ENCODE measurements around the gene TMEM126B.
"Not testable (repeated sequence)": the region's sequence is repeated elsewhere in the genome, so short reads cannot be mapped to it uniquely, and the experiment has no call there.

TMEM126B gene

DNA sequence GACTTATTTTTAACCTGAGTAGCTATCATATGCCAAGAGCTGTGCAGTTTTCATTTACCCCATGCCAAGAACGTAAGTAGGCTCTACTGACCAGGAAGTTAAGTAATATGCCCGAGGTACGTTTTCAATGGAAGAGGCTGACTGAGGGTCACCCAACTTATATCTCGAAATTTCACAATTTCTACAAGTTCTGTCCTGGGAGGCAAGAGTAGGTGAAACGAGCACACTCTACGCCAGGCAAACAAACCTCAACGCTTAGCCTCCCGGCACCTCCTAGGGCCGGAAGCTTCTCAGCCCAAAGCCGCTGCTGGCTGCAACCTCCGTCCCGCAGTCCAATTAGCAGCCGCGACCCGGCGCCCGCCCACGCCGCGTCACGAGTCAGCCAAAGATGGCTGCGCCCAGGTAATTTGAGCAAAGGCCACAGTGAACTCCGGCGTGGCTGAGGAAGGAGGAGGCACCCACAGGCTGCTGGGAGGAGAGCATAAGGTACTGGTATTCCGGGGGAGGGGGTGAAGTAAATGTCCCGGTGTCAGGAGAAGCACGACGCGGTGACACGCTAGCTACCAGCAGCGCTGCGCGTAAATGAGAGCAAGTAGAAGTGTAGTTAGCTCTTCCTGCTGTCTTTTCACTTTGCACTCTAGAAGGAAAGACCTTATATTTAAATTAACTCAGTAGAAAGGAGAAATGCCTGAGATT is 19.4 kb downstream of the TMEM126B start, which contains the start of gene TMEM126A:
TMEM126A (plus strand) TSS at position 364 of the 696 bp plus-strand sequence. CDS start 2,289 bp downstream, outside the sequence.
- peak; percentile 88 to 90 for DNase-seq

DNA sequence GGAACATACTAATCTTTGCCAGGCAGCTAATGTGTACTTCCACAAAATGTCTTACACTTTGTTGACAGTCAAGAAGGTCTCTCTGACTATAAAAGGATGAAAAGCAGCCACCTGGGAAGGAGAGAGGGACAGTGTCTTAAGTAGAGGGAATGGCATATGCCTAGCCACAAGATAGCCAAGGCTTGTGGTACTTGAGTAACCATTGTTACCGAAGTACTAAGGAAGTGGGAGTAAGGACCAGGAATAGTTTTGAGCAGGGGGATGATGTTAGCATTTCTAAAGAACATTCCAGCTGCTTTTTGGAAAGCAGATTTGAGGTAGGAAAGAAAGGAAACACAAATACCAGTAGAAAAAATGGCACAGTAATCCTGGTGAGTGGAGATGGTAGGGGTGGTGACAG is 22.7 kb downstream of the TMEM126B start:
- no peak for DNase-seq

DNA sequence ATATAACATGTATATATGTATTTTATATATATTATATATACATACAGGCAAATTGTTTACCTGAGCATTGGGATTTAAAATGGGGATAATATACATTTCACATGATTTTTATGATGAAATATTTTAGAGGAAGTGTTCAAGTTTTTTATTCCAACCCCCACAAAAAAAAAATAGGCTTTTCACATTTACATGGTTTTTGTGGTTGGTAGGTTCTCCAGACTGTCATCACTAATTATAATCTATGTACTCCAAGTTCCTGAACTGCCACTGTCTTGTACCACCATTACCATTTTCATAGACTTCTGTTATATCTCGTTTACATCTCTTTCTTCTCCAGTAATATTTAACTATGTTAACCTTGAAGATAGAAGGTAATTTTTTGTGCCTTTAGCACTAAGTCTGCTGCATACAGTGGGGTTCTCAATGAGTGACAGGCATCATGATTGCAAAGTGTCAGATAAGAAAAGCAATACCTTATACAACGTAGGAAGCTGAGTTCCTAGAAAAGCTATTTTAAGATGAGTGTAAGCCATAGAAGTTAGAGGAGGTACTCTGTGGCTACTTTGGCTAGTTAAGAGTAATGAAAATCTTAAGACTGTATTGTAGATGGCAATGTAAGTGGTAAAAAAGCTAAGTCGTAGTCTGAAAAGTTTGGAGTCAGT is 24.5 kb downstream of the TMEM126B start:
- DNase-seq = no peak

DNA sequence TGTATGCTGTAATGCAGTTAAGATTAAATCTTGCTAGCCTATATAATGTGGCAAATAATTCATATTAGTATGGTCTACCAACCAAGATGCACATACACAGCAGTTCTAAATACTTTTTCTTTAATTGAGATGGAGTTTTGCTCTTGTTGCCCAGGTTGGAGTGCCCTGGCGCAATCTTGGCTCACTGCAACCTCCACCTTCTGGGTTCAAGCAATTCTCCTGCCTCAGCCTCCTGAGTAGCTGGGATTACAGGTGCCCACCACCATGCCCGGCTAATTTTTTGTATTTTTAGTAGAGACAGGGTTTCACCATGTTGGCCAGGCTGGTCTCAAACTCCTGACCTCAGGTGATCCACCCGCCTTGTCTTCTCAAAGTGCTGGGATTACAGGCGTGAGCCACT is 25.9 kb downstream of the TMEM126B start:
- DNase-seq = not testable (repeated sequence)

DNA sequence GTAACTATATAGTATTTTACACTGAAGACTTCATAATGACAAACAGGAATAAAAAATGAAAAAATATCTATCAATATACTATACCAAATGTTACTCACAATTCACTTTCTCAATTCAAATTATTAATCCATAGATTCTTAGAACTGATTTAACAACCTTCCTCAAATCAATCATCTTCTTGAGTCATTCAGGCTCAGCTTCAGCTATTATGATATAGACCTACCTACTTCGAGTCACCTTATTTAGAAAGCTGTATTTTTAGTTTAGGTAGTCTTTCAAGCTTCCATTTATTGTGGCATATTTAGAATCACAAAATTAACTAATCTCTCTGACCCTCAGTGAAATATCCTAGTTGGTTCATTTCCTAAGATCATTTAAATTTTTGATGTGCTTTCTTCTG is 28.4 kb downstream of the TMEM126B start:
- DNase-seq = no peak

DNA sequence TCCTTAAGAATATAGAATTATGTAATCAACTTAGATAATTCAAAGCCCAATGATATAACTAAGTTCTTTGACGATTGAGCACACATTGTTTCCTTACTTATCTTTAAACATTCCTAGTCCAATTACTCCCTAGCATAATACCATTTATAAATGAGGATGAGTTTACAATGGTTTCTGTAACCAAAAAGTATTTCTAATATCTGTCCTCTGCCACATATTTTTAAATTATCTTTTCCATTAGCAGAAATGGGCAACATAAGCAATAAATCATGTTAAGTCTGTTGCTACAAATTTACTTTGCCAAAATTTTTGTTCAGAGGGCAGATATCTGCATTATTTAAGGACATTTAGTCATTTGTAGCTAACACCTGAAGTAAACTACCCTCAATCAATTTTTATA is 29.8 kb downstream of the TMEM126B start:
- DNase-seq = no peak

DNA sequence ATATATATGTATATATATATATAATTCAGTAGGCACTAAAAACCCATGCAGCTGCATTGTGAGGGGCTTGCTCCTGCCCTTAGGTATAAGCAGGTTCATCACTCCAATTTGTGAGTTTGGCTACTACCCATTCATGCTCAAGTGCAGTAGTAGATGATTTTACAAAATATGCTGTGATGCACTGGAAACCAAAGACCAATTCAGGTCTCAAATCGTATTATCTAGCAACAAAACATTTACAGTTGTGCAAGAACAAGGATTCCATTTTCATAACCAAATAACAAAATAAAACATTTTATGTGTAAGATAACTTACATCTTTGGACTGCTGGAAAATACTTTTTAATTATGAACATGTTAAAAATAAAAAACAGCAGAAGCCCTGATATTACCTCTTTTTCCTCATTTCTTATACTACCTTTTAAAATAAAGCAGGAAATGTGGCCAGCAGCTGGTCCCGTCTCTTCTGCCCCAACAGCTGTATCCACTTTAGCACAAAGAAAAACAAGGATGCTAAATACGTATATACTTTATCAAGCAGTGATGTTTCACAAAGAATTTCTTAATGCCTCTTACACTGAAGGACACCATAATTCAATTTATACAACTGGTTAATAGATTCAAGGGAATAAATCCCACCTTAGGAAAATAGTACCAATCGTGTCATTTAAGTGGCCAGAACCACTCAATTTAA is 33.7 kb downstream of the TMEM126B start:
- no peak for DNase-seq

DNA sequence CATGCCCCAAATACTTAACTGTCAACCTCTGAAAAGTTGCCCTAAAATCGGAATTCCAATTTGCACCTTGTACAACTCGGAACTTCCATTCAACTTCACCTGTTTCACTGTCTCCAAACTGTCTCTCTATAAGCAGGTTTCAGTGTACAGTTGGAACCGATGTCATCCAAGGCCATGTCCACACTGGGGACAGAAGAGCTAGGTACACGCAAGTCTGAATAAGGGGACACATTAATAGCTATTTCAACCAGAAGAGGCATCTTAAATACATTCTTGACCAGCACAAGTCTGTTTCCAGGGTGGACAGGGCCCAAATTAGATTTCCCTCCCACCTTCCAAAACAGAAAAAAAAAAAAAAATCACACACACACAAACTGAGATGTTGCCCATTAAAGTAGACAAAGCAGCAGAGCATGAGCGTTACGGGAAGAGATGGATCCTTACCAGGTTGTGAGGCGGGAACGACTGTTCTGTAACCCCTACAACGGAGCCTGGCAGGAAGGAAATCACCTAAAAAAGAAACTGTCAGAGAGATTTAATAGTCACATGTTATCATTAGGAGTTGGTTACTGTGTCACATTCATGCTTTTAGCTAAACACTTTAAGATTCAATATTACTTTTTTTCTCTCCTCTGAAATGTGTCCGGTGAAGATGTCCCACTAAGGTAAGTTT is 34.8 kb downstream of the TMEM126B start:
- peak in 1 of 2 donors; percentile 45 for DNase-seq

DNA sequence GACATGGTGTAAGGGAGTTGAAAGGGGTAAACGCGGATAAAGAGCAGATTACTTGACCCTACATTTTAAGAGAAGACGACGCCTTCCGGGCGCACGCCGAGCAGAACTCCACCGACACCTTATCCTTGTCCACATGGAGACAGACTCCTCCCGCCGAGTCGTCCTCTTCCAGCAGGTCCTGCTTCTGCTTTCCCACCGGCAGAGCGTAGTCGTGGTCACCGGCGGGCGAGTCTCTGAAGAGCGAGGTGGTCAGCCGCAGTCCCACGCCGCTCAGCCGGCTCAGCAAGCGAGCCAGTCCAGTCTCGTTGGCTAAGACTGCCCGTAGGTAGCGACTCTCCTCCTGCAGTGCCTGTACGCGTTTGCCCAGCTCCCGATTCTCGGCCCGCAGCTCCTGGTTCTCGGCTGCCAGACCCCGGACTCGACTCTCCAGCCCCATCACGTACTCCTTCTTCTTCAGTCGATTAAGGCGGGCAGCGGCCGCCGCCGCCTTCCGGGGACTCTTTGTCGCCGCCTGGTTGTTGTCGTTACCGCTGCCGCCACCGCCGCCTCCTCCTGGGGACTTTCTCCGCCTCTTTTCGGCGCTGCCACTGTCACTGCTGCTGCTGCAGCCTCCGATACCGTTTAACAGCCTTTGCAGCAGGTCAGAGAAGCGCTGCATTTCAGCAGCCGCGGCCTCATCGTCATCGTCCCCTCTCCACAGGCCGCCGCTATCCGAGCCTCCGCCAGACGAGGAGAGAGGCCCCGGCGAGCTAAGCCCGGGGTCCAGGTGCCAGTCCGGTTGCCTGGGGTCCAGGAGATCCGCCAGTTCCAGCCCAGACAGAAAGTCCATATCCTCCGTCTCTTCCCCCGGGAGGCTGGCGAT is 35.6 kb downstream of the TMEM126B start:
- peak; percentile 88 for DNase-seq

DNA sequence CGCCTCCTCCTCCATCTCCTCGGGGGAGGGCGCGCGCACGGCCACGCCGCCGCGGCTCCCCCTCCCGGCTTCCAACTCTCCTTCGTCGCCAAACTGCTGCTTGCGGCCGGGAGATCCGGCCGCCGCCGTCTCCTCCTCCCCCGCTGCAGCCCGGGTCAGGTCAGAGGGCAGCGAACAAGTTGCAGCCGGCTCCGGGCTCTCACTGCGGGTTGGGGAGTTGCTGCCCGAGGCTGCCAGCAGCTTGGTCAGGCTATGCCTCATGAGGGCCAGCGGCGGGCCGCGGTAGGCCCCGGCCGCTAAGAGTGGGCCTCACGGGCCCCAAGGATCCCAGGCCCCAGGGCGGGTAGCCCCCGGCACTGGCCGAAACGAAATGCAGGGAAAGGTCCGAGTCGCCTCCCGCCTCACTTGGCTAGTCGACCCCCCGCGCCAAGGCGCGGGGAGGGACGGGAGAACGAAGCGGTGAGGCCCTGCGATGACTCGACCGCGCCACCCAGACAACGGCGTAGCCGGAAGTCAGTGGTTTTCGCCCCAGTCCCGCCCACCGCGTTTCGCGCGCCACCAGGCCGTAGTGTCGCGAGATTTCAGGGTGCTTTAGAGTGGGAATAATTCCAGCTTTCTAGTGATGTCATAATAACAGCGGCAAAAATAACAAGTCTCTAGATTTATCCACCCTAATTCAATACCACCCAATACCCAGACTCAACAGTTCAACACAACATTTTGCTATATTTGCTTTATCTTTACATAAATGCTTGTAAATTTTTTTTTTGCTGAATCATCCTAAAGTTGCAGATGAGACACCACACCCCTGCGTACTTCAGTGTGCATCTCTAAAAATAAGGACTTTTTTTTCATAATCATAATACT is 36.5 kb downstream of the TMEM126B start, which contains the start of gene CREBZF:
CREBZF (minus strand) TSS at position 515 of the 867 bp plus-strand sequence; CDS start at position 261, 254 bp downstream.
- peak; percentile 94 for DNase-seq

DNA sequence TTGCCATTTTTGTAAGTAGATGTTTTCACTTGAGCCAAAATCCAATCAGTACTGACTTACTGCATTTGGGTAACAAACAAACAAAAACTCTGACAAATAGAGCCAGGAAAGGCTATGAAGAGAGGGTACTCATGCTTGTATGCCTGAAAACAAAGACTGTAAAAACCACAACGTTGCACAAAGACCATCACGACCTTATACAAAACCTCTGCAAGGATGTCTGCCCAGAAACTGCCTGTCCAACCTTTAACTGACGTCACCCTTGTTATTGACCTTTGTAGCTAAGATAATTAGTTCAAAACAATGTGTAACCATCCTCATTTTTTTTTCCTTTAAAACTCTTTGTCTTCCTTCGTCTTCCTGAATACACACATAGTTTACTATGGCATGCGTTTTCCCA is 37.3 kb downstream of the TMEM126B start:
- DNase-seq = no peak

DNA sequence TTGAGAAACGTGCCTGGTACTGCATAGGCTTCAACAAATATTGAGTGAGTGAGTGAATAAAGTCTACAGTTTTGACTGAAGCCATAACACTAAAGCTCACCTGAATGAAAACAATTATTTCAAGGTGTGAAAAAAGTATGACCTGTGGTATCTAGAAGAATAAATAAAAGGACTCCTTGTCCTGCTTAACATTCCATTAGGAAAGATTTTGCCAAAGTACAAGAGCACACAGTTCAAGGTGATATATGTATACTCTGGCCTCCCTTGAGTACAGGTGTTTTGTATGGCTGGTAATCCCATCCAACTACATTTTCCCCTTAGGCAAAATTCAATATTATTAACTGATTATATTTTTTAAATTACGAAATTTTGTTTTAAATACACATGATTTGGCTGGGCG is 38.3 kb downstream of the TMEM126B start:
- DNase-seq = no peak

DNA sequence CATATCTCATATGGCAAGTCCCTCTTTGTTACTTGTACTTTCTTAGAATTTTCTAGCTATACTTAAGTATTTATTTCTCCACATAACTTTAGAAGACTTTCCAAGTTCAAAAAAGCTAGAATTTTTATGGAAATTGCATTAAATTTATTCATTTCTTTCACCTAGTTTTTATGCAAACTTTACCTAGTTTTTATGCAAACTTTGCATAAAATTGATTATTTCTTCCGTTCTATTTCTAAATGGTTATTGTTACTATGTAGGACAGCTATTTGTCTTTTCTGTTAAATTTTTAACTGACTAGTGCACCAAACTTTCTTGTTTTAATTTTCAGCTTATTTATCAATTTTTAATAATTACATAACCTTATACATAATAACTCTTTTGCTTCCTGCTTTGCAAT is 39.8 kb downstream of the TMEM126B start:
- DNase-seq = no peak

DNA sequence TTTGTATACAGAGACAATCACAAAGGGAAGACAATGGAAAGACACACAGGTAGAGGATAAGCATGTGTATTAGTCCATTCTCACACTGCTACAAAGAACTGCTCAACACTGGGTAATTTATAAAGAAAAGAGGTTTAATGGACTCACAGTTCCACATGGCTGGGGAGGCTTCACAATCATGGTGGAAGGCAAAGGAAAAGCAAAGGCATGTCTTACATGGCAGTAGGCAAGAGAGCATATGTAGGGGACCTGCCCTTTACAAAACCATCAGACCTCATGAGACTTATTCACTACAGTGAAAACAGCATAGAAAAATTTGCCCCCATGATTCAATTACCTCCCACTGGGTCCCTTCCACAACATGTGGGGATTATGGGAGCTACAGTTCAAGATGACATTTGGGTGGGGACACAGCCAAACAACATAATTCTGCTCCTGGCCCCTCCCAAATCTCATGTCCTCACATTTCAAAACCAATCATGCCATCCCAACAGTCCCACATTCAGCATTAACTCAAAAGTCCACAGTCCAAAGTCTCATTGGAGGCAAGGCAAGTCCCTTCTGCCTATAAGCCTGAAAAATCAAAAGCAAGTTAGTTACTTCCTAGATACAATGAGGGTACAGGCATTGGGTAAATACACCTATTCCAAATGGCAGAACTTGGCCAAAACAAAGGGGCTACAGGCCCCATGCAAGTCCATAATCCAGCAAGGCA is 42.7 kb downstream of the TMEM126B start:
- not testable (repeated sequence) for DNase-seq

DNA sequence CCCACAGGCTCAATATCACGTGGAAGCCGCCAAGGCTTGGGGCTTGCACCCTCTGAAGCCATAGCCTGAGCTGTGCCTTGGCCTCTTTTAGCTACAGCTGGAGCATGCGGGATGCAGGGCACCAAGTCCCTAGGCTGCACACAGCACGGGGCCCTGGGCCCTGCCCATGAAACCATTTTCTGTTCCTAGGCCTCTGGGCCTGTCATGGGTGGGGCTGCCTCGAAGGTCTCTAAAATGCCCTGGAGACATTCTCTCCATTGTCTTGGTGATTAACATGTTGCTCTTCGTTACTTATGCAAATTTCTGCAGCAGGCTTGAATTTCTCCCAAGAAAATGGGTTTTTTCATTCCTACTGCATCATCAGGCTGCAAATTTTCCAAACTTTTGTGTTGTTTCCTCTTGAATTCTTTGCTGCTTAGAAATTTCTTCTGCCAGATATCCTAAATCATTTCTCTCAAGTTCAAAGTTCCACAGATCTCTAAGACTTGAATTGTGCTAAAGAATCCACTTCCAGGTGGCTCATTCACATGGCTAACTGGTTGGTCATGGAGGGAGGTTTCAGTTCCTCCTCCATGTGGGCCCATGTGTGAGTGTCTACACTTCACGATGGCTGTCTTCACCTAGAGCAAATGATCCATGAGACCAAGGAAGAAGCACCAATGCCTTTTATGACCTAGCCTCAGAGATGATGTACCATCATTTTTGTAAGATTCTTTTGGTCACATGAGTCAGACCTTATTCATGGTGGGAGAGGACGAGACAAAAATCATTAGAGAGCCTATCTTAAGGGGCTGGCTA is 43.9 kb downstream of the TMEM126B start:
- no peak for DNase-seq

DNA sequence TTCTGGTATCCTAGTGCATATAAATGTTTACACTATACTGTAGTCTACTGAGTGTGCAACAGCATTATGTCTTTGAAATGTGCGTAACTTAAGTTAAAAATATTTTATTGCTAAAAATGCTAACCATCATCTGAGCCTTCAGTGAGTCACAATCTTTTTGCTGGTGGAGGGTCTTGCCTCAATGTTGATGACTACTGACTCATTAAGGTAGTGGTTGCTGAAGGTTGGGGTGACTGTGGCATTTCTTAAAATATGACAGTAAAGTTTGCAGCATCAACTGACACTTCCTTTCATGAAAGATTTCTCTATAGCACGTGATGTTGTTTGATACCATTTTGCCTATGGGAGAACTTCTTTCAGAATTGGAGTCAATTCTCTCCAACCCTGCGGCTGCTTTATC is 45.0 kb downstream of the TMEM126B start:
- DNase-seq = no peak

DNA sequence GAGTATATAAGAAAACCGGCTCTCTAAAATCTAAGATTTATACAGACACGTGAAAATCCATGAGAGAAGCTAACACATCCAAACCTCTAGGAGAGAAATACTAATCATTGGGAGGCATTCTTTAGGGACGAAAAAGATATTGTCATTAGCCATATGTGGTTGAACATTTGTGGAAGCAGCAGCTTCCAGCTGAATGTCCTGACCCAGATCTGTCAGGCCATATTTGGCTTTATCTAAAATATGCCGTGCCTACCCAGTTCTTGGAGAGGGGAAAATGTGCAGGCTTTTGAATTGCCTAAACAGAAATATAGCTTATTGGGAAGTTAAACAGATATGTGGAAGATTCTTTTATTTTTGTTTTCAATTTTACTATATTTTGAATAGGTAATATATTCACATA is 51.2 kb downstream of the TMEM126B start:
- no peak for DNase-seq

DNA sequence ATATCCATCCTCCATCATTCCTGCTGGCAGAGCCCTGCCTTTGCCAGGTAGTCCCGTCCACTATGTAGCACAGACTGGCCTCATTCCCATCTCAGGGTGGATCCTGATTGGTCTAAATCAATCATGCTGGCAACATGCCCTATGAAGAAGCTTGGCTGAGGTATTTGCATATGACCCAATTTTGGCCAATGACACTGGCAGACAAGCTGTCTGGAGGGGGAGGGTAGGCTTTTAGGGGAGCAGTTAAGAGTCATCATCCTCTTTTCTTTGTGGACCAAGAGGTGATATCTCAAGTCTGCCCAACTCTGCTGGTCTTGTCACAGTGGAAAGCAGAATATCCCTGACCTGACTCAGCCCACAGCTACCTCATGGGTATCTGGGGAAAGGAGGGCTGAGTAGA is 52.5 kb downstream of the TMEM126B start:
- DNase-seq = no peak
